NCI-H2196 treated with DMSO at 0.1 percent for 48 hours (cell line): Measurements from ENCODE around the gene AGAP1.

Source experiments
- DNase-seq: peaks from one replicate; lab custom pipeline; 2025; ENCODE audit not compliant: unreplicated experiment; lab: John Stamatoyannopoulos, UW

AGAP1 gene

DNA sequence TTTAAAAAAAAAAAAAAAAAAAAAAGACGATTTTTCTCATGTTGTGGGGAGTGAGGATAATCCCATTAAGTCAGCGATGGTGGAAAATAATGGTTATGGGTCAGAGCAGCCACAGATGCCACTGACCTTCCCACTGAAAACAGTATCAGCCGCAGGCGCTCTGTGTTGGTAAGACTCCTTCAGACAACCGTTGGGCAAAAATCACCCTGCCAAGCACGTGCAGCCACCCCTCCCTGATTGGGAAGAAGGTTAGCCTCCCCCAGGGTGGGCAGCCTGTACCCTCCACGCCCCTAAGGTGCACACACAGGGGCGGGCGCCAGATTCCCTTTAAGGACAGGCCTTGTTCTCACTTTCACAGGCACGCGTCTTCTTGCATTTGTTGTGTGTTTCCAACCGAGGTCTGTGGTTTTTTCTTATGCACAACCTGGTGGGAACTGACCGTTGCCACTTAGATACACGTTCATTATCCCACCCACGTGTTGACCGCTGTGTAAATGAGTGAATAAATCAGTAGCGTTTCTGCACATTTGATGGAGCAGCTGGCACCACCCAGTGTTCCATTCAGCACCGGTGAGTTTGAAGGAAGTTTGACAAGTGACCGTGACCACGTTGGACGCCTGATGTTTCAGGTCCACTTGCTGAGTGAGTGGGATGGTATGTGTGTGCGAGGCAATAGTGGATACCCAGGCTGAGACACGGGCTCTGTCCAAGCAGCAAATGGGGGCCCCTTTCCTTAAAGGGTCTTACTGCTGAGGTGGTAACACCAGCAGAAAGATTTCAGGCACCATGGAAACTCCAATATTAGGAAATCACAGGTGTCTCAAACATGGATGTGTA, 476.6 kb downstream of the AGAP1 start:
- no peak for DNase-seq

DNA sequence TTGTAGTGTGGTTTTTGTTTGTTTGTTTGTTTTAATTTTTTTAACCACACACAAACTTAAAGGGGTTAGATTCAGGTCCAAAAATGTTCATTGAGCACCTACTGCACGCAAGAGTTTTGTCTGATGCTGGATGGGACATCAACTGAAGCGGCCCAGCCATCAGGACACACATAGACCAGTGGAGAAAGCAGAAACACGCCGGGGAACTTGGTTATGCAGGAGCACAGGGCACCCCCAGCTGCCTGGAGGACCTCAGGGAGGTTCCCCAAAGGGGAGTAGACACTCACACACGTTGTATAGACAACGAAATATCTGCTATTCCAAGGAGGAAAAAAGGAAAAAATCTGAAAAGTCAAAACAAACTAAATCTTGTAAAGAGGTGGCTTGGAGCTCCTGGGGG, 482.7 kb downstream of the AGAP1 start:
- DNase-seq: no peak

DNA sequence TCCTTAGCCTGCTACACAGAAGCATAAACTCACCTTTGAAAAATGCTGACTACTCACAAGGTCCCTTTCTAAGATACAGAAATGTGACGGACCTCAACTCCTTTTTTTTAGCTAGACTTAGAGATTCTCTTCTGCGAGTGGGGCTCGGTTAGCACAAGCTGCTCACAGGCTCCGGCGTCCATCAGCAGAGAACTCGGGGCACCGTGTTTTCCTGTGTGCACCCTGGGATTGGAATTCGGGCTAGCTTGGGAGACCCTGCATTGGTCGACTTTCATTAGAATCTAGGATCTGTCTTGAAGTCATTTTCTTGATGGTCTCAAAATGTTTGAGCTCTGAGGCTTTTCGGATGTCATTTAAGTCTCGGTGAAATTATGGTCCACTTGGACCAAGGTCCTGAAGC, 483.1 kb downstream of the AGAP1 start:
- DNase-seq: no peak

DNA sequence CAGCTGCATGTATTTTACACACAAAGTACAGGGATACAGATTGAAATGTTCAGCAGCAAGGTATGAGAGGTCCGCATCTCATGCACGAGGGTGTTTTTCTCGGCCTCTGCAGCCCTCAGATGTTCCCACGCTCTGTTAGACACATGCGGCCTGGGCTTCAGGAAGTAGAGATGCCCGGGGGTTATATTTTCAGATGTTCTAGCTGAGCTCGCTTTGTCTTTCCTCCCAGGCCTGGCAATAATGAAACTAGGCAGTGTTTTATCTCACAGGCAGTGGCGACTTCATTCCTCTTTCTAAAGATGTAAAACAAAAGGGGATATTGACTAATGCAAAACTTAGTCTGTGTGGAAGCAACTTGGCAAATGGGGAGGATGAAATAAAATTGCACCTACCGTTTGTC, 483.6 kb downstream of the AGAP1 start:
- DNase-seq: no peak

DNA sequence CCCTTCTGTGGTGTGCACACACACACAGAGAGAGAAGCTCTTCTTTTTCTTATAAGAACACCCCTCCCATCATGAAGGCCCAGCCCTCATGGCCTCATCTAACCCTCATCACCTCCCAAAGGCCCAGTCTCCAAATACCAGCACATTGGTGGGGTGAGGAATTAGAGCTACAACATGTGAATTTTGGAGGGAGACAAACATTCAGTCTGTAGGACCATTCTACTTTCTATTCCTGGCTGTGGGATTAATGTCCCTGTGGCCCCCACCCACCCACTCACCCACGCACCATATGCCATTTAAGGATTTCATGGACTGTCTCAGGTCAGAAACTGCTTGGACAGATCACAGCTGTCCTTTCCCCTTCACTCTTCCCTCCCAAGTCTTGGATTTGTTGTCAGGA, 484.2 kb downstream of the AGAP1 start:
- no peak for DNase-seq

DNA sequence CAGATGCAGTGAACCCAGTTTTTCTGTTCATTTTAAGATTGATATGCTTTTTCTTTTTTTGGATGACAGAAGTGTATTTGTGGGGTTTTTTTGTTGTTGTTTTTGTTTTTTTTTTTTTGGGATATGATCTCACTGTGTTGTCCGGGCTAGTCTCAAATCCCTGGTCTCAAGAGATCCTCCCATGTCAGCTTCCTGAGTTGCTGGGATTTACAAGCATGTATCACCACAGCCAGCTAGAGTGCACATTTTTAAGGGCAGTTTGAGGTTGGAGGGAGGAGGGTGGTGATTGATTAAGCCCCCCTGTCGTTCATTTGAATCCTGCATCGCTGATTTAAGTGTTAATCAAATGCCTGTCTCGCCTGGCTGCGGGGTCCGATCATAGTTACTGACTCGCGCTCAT, 485.2 kb downstream of the AGAP1 start:
- no peak for DNase-seq

DNA sequence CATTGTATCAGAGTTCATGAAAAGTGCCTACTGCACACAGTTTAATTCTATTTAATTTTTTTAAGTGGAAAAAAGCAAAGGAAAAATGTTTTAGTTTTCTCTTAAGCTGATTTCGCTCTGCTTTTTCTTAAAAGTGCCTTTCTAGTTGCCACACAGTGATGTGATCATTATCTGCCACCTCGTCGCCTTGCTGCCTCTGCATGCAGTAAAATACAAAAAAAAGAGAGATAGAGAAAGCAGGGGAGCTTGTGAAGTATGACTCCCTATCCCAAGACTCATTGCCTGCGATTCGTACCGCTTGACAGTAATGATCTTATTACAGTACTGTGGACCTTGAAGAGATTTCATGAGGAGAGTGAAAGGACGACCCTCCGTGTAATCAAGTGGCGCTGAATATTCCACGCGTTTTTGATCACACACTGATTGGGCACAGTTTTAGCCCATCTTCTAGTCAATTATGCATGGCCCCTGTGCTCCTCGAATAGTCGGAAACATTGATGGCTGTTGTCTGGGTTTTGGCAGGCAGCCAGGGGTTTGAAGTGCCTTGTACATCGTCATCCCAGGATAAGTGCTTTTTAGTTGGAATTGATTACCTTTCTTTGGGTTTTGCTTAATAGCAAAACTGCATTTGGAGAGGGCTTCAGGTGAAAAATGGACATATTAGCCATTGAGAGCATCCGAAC, 486.1 kb downstream of the AGAP1 start:
- DNase-seq: no peak

DNA sequence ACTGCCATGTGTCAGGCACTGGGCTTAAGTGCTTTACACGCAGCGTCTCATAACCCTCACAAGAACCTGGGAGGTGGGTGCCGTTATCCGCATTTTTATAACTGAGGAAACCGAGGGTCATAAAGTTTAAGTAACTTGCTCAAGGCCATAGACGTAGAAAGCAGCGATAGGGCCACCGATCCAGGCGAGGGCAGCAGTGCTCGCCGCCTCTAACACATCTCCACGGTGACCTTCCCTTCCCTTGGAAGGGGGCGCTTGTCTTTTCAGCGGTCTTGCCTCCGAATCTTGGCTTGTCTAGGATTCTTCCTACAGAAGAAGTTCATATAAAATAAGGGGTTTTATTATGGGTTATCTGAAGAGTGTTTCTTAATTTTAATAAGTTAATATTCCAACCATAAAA, 487.8 kb downstream of the AGAP1 start:
- DNase-seq: no peak

DNA sequence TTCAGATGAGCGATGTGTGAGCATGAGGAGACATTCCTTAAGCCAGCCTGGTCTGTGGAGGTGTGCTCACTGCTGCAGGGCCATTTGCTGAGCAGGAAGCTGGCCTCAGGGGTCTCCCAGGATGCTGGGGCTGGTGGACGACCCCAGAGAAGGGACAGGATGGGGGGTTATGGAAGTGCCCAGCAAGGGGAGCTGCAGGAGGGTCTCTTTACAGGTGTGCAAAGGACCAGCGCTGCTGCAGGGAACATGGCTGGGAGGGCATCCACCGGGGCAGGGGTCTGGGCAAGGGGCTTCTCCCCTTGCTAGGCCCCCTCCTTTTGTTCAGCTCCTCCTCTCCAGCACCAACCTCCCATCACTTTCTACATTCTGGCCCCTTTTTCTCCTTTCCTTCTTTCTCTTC, 489.2 kb downstream of the AGAP1 start:
- no peak for DNase-seq

DNA sequence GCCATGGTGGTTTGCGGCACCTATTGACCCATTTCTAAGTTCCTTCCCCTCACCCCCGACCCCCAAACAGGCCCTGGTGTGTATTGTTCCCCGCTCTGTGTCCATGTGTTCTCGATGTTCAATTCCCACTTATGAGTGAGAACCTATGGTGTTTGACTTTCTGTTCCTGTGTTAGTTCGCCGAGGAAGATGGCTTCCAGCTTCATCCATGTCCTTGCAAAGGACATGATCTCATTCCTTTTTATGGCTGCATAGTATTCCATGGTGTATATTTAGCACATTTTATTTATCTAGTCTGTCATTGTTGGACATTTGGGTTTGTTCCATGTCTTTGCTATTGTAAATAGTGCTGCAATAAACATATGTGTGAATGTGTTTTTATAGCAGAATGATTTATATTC, 490.7 kb downstream of the AGAP1 start:
- no peak for DNase-seq

DNA sequence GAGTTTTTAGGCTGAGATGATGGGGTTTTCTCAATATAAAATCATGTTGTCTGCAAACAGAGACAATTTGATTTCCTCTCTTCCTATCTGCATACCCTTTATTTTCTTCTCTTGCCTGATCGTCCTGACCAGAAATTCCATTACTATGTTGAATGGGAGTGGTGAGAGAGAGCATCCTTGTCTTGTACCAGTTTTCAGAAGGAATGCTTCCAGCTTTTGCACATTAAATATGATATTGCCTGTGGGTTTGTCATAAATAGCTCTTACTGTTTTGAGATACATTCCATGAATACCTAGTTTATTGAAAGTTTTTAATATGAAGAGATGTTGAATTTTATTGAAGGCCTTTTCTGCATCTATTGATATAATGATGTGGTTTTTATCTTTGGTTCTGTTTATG, 492.5 kb downstream of the AGAP1 start:
- no peak for DNase-seq

DNA sequence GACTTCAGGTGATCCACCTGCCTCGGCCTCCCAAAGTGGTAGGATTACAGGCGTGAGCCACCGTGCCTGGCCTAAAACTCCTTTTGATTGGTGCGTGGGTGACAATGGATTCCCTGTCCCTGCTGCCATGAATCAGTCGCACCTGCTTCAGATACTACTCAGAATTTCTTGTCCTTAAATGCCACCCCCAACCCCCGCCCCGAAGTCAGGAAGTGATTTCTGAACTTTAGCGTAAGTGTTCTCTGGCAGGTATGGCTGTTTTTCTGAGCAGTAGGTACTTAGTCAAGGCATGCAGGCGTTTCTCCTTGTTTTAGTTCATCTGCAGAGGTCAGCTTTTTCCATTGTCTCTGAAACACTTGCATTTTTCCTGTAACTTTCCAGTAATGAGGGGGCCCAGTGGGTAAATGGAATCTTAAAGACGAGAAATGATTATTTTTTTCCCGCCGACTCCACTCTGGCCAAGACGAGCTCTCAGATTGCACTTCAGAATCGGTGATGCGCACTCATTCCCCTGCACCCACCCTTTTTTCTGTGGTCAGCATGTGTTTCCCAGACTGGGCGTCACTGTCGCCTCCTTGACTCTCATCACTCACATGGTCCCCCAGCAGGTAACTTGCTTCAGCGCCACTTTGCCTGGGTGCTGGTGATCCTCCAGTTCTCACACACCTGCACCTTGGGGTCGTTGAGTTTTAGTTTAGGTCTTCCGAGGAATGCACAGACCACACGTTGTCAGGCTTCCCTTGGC, 494.6 kb downstream of the AGAP1 start:
- no peak for DNase-seq

DNA sequence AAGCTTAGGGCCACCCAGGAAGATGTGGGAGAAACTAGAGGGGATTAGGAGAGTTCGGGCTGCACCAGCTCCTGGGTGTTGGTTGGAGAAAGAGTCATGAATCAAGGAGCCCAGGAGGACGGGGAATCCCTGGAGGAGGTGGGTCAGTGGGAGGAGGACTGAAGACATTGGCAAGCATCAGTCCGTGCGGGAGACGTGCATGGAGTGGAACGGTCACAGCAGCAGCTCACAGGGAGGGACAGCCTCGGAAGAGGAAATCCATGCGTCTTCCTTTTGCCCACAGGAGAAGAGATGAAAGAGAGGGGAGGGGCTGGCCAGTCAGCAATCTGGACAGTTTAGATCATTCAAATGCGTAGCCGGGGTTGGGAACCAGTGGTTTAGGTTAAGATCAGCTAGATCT, 495.7 kb downstream of the AGAP1 start:
- DNase-seq: no peak

DNA sequence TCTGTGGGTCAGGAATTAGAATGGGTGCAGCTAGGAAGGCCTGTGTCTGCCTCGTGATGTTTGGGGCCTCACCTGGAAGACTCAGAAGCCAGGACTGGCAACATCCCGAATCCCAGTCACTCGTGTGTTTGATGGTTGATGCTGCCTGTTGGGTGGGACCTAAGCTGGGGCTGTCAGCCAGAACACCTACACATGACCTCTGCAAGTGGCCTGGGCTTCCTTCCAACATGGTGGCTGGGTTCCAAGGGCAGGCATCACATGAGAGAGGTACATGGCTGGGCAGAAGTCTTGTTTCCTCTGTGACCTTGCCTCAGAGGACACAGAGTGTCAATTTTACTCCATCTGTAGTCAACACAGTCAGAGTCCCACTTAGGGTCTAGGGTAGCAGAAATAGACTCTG, 496.5 kb downstream of the AGAP1 start:
- DNase-seq: peak; percentile 43

DNA sequence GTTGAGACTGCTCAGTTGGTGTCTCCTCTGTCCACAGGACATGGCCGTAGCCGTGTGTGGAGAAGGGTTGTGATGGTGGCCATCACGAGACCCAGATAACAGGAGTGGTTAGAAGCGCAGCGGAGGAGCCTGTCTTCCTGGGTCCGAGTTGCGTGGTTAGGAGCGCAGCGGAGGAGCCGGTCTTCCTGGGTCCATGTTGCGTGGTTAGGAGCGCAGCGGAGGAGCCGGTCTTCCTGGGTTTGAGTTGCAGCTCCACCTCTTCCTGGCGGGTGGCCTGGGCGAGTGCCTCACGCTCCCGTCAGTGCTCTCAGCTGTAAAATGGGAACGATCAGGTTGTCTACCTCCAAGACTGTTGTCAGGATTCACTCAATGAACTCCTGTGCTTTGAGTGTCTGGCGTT, 498.2 kb downstream of the AGAP1 start:
- no peak for DNase-seq

DNA sequence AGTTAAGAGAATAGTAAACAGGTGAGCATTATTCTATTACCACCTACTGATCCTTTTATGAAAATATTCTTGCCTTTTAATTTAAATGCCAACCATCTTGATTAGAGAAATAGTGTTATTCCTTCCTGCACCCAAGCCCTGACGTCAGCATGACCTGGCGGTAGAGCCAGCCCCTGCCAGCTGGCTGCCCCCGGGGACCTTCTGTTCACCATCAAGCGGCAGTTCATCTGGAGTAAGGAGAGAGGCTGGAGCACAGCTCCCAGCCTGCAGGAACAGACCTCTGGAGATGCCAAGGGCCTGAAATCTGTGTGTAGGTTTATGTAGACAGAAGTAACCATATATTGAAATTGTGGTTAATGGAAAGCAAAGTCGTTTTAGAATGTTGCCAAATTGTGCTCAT, 502.6 kb downstream of the AGAP1 start:
- DNase-seq: no peak

DNA sequence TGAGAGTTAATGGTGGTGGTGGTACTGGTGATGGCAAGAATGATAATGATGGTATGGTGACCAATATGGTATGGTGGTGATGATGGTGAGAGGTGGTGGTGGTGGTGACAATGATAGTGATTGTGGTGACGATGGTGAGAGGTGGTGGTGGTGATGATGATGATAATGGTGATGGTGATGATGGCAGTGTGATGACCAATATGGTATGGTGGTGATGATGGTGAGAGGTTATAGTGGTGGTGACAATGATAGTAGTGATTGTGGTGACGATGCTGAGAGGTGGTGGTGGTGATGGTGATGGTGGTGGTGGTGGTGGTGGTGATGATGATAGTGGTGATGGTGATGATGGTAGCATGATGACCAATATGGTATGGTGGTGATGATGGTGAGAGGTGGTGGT, 505.2 kb downstream of the AGAP1 start:
- no peak for DNase-seq

DNA sequence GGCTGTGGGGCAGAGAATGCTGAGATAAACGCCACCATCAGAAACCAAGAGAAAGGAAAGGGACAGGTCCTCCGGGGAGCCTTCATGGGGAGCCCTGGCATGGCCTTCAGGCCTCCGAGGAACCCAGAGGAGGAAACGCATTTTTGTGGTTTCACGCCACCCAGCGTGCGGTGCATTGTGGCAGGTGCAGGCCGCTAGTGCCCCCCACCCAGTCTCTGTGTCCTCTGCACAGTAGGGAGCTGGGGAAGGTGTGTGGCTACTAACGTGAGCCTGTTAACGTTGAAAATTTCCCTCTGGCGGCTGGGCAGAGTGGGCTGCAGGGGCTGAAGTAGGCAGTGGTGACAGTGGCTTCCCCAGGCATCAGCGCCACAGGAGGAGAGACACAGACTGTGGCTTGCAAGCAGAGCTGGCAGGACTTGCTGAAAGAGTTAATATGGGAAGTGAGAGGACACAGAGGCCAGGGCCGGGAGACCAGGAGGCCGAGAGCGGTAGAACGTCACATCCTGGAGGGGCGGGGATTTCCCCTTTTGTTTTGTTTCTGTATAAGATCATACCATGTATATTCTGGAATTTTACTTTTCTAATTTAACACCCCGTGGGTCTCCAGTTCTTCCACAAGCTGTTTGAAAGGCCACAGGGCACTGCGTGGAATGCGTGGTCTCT, 507.5 kb downstream of the AGAP1 start:
- DNase-seq: no peak

DNA sequence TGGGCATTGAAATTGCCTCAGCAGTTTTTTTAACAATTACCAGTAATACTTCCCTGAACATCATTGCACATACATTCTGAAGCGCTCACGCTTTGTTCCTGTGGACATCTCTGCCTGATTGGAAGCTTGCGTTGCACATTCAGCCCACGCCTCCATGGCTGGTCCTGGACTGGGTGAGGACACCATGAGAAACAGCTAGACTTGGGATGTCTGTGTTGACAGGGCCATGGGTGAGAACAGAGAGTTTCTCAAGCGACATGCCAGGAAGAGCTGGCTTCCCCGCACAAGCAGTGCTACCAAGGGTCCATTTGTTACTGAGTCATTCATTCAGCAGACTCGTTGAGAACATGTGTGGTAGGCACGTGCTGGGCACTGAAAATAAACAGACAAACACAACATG, 508.0 kb downstream of the AGAP1 start:
- DNase-seq: no peak

DNA sequence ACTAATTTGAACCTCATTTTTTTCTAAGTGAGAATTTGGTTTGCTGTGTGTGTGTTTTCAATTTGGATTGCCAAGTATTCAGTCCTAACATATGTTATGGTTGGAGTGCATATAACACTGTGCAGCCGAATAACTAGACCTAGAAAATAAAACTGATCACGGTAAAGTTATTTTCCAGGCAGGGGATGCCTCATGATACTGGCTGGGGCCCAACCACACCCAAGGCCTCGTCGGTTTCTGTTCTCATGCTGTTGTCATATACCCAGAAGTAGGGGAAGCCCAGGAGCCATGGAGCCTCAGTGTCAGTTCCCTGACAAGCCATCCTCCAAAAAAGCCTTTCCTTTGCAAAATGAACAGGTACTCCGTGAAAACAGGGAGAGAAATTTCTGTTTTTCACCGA, 514.2 kb downstream of the AGAP1 start:
- no peak for DNase-seq

DNA sequence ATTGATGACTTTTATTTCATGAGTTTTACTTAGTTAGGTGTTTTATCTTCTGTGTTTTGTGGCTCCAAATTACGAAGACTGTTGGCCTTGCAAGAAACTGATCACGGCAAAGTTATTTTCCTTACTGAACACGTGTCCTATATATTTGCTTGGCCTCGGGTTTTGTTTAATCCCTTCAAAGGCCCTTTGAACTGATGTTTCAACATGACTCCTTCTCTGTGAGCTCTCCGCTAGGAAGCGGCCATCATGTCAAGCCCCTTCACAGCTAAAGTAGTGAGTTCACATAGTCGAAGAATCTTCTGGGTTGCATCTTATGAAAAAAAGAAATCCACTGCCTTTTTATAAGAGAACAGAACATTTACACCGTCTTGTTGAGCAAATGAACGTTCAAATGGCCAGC, 515.0 kb downstream of the AGAP1 start:
- DNase-seq: no peak
